Ectodermal cell (in vitro differentiated cells): ENCODE results near the gene CEBPZ.
"Not testable (repeated sequence)": the region's sequence is repeated elsewhere in the genome, so short reads cannot be mapped to it uniquely, and the experiment has no call there.

Source experiments
- H3K27ac ChIP-seq: 2 replicates; pipeline ENCODE4 v1.7.0; 2013; ENCODE audit warnings: mild to moderate bottlenecking, low read depth, low read length; ENCODE audit not compliant: insufficient read depth, poor library complexity, severe bottlenecking
- H3K27me3 ChIP-seq: 2 replicates; pipeline ENCODE4 v1.7.0; 2013; ENCODE audit warnings: mild to moderate bottlenecking, low read length; ENCODE audit not compliant: insufficient read depth, control insufficient read depth, poor library complexity, severe bottlenecking
- H3K36me3 ChIP-seq: one replicate; pipeline ENCODE4 v1.7.0; 2013; ENCODE audit warnings: low read length; ENCODE audit not compliant: control insufficient read depth, insufficient read depth
- H3K4me1 ChIP-seq: one replicate; pipeline ENCODE4 v1.7.0; 2013; ENCODE audit warnings: low read length; ENCODE audit not compliant: control insufficient read depth, insufficient read depth
- H3K4me3 ChIP-seq: 2 replicates; pipeline ENCODE4 v1.7.0; 2013; ENCODE audit warnings: low read depth, low read length, control low read depth; ENCODE audit not compliant: insufficient read depth
- H3K9me3 ChIP-seq: 2 replicates; pipeline ENCODE4 v1.7.0; 2013; ENCODE audit warnings: mild to moderate bottlenecking, low read length, moderate library complexity; ENCODE audit not compliant: control insufficient read depth
- WGBS, 2 experiments: methylation state at CpG; one replicate each; pipeline ENCODE4 v1.1.7; 2013; ENCODE audit warnings: missing lambda C conversion rate in 2 of 2; 5-methylcytosine and 5-hydroxymethylcytosine counted together

Gene CEBPZ

DNA sequence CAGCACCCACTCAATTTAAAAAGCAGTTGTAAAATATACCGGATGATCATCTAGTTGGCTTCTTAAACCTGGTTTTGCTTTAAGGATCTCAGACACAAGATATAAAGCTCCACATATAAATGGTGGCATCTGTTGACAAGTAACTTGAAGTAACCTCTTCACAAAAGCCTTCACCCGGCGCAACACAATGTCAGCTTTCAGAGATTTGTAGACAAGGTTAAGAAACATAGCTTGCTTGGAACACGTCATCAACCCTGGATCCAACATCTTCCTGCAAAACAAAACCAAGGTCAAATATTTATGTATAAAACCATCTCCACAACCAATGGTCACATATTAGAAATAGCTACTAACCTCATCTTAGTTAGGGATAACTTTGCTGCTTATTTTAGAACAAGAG, 8.3 kb downstream of the CEBPZ start:
- no peaks in the 10 kb centered on the region for H3K27me3 ChIP-seq
- no peaks in the 10 kb centered on the region for H3K4me1 ChIP-seq
- 91 to 98% methylated on average over 4 of the region's 4 CpGs for WGBS, 2 experiments
- H3K9me3 ChIP-seq, result no peaks in the 10 kb centered on the region
- H3K4me3 ChIP-seq, result no peak overlapping the region
- H3K36me3 ChIP-seq, result peaks cover 18% of the 10 kb centered on the region
- H3K27ac ChIP-seq, result no peak overlapping the region

DNA sequence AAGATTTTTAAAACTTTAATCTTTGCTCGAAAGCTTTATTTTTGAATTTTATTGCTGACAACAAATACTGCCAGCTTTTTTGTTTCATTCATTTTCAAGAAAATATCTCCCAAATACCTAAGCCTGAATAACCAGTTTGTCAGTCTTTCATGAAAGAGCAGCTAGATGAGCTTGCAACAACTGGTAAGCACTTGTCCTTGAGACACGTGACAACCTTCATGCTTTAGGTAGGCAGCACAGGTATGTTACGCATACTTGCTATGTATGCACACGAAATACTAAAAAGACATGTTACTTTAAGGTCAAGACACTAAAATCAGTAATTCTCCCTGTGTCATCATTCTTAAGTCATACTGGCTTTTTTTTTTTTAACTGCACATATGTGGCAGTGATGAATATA, 12.3 kb downstream of the CEBPZ start:
- WGBS, 2 experiments, result 95% methylated on average over 4 of the region's 4 CpGs
- no peaks in the 10 kb centered on the region for H3K4me1 ChIP-seq
- no peaks in the 10 kb centered on the region for H3K9me3 ChIP-seq
- peaks cover 29% of the 10 kb centered on the region for H3K36me3 ChIP-seq
- H3K27me3 ChIP-seq, result no peaks in the 10 kb centered on the region
- H3K27ac ChIP-seq, result no peak overlapping the region
- H3K4me3 ChIP-seq, result no peak overlapping the region

DNA sequence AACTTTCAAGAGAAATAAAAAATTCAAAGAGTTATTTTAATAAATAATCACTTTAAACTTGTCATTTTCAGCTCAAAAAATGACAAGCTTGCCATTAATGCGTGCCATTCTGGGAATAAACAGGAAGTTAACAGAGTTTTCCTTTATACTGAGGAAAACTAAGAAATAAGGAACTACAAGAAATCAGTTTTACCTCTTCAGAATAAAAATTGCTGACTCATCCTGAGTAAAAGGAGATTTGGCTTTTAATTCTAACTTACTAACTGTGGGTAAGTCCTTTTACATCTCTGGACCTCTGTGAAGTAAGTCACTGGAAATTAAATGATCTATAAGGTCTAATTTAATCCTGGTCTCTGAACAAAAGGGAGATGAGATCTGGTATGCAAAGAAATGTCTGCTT, 16.1 kb downstream of the CEBPZ start:
- H3K27me3 ChIP-seq, result no peaks in the 10 kb centered on the region
- no peak overlapping the region for H3K27ac ChIP-seq
- H3K4me1 ChIP-seq, result no peaks in the 10 kb centered on the region
- H3K4me3 ChIP-seq, result no peak overlapping the region
- H3K9me3 ChIP-seq, result no peaks in the 10 kb centered on the region
- H3K36me3 ChIP-seq, result peaks cover 43% of the 10 kb centered on the region
- WGBS, 2 experiments, result 94 to 100% methylated on average over 1 of the region's 1 CpG

DNA sequence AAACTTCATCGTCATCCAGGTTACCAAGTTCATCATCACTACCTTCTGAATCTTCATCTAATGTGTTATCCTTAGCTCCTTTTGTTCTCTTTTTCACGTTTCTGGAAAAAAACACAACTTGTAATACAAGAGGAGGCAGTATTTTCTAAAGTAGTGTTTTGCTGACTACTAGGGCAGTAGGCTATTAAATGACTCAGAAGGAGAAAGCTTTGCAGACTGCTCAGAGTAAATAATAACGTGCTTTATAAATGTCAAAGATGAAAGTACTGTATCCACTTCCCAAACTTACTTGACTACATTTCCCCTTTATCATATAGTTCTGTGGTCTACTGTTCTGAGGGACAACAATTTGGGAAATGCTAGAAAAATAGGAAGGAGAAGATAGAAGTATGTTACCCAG, 19.5 kb downstream of the CEBPZ start:
- Histone ChIP-seq H3K27me3 (no peaks in the 10 kb centered on the region), H3K4me1 (no peaks in the 10 kb centered on the region), H3K9me3 (no peaks in the 10 kb centered on the region), H3K4me3 (no peak overlapping the region), H3K27ac (no peak overlapping the region), H3K36me3 (peaks cover 70% of the 10 kb centered on the region)
- WGBS, 2 experiments, result 94% methylated on average over 1 to 3 of the region's 3 CpGs

DNA sequence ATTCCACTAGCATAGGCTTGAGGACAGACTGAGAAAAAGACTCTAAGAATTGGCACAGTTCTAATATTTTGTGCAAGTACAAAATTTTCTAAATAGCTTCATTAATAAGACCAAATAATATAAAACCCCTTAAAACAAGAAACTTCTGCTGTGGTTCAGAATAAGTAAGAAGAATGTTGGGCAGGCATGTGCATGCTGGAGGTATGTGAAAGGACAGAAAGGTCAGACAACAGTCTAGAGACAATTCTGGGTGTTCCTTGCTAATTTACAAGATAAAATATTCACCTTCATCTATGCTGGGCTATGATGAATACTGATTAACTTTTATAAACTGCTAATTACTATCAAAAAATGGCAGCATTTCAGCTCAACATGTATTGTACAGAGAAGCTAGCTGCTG, 20.2 kb downstream of the CEBPZ start:
- Histone ChIP-seq H3K27ac (no peak overlapping the region), H3K27me3 (no peaks in the 10 kb centered on the region), H3K36me3 (peaks cover 72% of the 10 kb centered on the region)

DNA sequence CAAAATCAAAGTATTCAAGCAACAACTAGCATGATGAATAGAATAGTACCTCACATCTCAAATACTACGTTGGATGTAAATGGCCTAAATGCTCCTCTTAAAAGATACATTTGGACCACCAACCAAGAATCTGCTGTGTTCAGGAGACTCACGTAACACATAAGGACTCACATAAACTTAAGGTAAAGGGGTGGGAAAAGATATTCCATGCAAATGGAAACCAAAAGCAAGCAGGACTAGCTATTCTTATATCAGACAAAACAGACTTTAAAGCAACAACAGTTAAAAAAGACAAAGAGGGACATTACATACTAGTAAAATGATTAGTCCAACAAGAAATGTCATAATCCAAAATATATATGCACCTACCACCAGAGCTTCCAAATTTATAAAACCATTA, 24.6 kb downstream of the CEBPZ start:
- H3K27ac ChIP-seq, H3K4me1 ChIP-seq, H3K27me3 ChIP-seq, H3K4me3 ChIP-seq, H3K9me3 ChIP-seq: not testable (repeated sequence)
- WGBS, 2 experiments, result 82 to 93% methylated on average over 2 of the region's 2 CpGs
- H3K36me3 ChIP-seq, result peaks cover 74% of the 10 kb centered on the region

More for the DNA sequence above, 20.2 kb downstream of the CEBPZ start:
- H3K9me3 ChIP-seq, result no peaks in the 10 kb centered on the region
- no peak overlapping the region for H3K4me3 ChIP-seq
- H3K4me1 ChIP-seq, result no peaks in the 10 kb centered on the region

DNA sequence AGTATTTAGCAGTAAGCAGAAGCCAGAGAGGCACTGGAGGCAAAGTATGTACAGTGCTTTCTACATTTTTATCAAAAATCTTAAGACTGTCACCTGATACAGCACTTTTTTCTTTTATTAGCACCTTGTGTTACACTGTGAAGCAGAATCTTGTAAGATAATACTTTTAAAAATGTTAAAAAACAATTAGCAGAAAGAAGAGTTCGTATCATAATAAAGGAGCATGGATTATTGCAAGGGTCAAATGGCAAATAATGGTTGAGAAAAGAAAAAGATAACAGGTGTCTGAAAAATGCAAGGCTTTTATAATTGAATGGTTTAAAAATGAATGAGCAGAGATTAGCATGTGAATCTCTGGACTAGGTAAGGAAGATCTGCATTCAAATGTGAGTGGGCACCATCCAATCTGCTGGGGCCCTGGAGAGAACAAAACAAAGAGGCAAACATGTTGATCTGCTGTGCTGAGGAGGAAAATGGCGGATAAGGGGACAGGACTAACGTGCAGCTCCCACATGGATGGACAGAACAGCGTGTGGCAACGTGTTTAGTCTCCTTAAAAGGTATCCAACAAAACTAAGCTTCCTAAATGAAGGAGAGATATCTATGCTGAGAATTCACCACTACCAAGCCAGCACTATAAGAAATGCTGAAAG, 25.6 kb downstream of the CEBPZ start:
- H3K36me3 ChIP-seq, result peaks cover 67% of the 10 kb centered on the region
- peak overlapping the region; percentile 54 for H3K27ac ChIP-seq
- no peaks in the 10 kb centered on the region for H3K27me3 ChIP-seq
- 49 to 54% methylated on average over 5 of the region's 5 CpGs for WGBS, 2 experiments
- no peak overlapping the region for H3K4me3 ChIP-seq
- peaks cover 5% of the 10 kb centered on the region for H3K9me3 ChIP-seq
- H3K4me1 ChIP-seq, result no peaks in the 10 kb centered on the region

DNA sequence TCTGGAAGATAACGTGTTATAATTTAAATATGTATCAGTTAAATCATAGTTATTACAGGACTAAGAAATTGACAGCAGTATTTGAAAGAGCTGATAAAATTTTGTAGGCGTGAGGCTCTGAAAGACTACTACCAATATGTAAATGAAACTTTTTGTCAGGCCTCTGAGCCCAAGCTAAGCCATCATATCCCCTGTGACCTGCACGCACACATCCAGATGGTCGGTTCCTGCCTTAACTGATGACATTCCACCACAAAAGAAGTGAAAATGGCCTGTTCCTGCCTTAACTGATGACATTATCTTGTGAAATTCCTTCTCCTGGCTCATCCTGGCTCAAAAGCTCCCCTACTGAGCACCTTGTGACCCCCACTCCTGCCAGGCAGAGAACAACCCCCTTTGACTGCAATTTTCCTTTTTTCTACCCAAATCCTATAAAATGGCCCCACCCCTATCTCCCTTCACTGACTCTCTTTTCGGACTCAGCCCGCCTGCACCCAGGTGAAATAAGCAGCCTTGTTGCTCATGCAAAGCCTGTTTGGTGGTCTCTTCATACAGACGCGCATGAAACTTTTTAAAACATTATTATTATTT, 26.2 kb downstream of the CEBPZ start:
- not testable (repeated sequence) for H3K27ac ChIP-seq, H3K27me3 ChIP-seq, H3K4me1 ChIP-seq, H3K9me3 ChIP-seq, H3K4me3 ChIP-seq
- H3K36me3 ChIP-seq, result peaks cover 61% of the 10 kb centered on the region
- WGBS, 2 experiments, result 37 to 45% methylated on average over 5 to 8 of the region's 8 CpGs

DNA sequence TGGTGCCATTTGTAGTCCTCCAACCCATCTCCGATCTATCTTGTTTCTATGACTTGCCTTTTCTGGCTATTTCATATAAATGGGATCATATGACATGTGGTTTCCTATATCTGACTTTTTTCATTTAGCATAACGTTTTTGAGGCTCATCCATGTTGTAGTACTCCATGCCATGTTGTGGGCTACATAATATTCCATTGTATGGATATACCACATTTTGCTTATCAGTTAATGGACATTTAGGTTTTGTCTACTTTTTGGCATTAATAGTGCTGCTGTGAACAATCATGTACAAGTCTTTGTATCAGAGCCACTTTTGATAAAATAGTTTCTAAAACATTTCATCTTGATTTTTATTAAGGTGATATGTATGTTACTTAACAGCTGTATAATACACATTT, 27.7 kb downstream of the CEBPZ start:
- peaks cover 46% of the 10 kb centered on the region for H3K36me3 ChIP-seq
- H3K4me3 ChIP-seq, result no peak overlapping the region
- 85 to 100% methylated on average over 1 to 2 of the region's 2 CpGs for WGBS, 2 experiments
- H3K27me3 ChIP-seq, result no peaks in the 10 kb centered on the region
- H3K4me1 ChIP-seq, result no peaks in the 10 kb centered on the region
- H3K27ac ChIP-seq, result no peak overlapping the region
- H3K9me3 ChIP-seq, result peaks cover 5% of the 10 kb centered on the region

DNA sequence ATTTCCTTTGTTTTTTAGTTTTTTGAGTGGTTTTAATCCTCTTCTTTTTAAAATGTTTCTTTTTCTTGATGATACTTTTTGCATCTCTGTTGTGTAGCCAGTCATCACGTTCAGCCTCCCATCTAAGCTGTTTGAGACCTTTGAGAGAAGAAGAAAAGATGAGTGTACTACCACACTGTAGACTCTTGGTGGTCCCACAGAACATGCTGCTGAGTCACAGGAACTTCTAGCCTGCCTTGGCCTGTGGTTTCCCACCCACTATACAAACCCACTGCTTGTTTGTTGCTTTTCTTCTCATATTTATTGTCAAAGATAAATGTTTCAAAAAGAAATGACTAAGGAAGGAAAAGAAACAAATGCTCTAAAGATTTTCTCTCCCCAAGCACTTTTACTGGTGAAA, 29.6 kb downstream of the CEBPZ start:
- no peak overlapping the region for H3K27ac ChIP-seq
- no peaks in the 10 kb centered on the region for H3K27me3 ChIP-seq
- peaks cover 5% of the 10 kb centered on the region for H3K9me3 ChIP-seq
- H3K4me3 ChIP-seq, result no peak overlapping the region
- 70 to 92% methylated on average over 1 of the region's 1 CpG for WGBS, 2 experiments
- no peaks in the 10 kb centered on the region for H3K4me1 ChIP-seq
- H3K36me3 ChIP-seq, result peaks cover 31% of the 10 kb centered on the region
